ENCODE results near the gene YES1. TPM values are rescaled to one million over a fixed set of nuclear protein-coding genes. Genes with fewer than 3 reads are reported as not detected.

The YES1 gene
- total RNA-seq, 4 donors from 2014 or later, result 75.2 to 149 (median 108) TPM

DNA sequence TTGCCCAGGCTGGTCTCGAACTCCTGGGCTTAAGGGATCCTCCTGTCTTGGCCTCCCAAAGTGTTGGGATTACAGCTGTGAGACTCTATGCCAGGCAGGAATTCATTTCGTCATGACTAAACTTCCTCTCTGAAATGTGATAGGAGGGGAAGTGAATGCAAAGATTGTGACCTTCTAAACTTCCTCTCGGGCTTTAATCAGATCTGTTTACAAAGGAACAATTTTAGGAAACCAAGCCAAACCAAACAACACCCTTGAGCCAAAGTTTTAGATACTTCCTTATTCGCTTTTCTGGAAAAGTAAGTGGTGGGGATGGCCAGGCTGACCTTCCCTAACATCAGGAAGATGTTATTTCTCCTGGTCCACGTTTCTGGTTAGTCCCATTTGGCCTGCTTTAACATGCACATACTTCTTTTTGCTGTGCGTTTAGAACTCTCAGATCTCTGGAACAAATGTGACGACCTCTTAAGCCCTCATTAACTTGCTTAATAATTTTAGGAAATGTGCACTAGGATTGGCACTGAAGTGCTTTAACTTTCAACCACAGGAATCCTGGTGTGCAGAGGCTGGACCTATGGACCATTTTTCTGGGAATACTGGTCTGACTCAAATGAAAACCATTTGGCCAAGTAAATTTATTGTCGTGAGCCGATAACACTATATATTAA is 33.2 kb upstream of the YES1 start:
- TF ChIP-seq, protein P1, sequence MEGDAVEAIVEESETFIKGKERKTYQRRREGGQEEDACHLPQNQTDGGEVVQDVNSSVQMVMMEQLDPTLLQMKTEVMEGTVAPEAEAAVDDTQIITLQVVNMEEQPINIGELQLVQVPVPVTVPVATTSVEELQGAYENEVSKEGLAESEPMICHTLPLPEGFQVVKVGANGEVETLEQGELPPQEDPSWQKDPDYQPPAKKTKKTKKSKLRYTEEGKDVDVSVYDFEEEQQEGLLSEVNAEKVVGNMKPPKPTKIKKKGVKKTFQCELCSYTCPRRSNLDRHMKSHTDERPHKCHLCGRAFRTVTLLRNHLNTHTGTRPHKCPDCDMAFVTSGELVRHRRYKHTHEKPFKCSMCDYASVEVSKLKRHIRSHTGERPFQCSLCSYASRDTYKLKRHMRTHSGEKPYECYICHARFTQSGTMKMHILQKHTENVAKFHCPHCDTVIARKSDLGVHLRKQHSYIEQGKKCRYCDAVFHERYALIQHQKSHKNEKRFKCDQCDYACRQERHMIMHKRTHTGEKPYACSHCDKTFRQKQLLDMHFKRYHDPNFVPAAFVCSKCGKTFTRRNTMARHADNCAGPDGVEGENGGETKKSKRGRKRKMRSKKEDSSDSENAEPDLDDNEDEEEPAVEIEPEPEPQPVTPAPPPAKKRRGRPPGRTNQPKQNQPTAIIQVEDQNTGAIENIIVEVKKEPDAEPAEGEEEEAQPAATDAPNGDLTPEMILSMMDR (IDR thresholded peaks at IDR 0.05), result no peak
- DNase-seq (ENCODE audit: low spot score) (no peak), ATAC-seq (ENCODE audit: low FRiP score) (no peak)

DNA sequence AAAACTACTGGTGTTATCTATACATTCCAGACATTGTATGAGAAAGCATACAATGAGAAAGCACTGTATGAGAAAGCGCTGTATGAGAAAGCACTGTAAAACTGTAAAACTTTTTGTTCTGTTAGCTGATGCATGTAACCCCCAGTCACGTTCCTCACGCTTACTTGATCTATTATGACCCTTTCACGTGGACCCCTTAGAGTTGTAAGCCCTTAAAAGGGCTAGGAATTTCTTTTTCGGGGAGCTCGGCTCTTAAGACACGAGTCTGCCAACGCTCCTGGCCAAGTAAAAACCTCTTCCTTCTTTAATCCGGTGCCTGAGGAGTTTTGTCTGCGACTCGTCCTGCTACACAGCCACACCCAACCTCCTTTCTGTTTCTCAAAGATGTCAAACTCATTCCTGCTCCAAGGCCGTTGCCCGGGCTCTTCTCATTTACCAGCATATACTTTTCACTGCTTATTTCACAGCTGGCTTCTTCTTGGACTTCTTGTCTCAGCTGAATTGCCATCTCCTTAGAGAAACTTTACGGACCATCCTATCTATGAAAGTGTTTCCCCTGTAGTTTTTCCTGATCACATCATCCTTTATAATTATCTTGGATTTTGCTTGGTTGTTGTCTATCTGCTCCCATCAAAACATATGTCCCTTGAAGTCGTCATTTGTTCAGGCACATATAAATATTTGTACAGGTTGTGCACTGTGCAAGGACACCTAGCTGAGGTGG is 29.8 kb upstream of the YES1 start:
- ATAC-seq (ENCODE audit: low FRiP score), result no peak
- DNase-seq (ENCODE audit: low spot score), result no peak
- TF ChIP-seq, protein P1 (IDR thresholded peaks at IDR 0.05), result no peak

DNA sequence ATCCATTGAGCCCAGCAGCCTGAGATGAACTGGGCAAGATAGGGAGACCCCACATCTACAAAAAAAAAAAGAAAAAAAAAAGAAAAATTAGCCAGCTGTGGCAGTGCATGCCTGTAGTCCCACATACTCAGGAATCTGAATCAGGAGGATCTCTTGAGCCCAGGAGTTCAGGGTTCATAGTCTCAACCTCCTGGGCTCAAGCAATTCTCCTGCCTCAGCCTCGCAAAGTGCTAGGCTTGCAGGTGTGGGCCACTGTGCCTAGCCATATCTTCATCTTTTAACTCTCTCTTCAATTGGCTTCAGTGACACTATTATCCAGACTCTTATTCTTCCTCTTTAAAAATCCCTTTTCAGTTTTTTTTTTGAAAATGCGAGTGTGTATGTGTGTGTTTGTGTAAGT is 28.5 kb upstream of the YES1 start:
- ATAC-seq (ENCODE audit: low FRiP score) (no peak), DNase-seq (ENCODE audit: low spot score) (no peak)
- TF ChIP-seq, protein P1 (IDR thresholded peaks at IDR 0.05), result no peak

DNA sequence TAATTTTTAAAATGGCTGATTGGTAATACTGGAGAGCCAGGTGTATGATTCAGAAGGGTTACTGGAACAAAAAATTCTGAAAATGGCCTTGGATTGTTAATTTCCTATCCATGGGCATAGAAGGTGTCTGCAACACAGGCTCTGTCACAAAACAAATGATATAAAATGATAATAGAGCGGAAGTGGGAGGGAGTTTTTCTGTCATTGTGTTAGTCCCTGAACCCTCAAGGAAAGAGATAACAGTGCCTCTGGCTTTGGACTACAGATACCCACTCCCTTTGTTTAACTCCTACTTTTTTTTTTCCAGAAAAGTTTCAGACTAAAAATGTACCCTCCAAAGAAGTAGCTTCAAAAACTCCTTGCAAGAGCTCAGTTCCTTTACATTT is 28.0 kb upstream of the YES1 start:
- no peak for DNase-seq (ENCODE audit: low spot score)
- ATAC-seq (ENCODE audit: low FRiP score), result no peak
- TF ChIP-seq, protein P1 (IDR thresholded peaks at IDR 0.05), result no peak

DNA sequence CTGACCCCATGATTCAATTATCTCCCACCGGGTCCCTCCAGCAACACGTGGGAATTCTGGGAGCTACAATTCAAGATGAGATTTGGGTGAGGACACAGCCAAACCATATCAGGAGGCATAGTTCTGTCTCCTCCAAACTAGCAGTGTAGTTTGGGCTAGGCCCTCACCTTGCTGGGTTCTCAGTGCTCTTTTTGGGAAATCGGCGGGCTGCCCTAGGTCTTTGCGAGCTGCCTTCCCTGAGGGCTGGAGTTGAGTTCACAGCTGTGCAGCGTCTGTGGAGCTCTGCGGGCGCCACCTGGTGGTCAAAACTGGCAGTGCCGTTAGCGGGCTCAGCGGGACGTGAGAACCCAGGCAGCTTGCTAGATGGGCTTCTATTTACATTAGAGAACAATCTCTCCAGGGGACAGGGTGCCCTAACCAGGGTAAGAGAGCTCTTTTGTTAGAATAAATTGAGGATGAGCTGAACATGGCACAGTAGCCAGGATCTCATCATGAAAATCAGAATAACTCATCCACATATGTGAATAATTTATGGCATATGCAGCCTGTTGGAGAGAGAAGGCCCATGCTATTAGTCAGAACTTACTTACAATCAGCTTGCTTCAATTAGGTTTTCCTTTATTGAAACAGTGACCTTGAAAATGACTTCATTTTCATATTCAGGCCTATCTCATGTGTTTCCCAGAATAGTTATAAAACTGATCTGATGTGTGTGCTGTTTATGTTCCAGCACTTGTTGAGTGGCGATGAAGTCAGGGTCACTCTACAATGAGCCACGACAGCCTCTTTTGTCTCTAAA is 27.4 kb upstream of the YES1 start:
- ATAC-seq (ENCODE audit: low FRiP score) (peak; percentile 82), DNase-seq (ENCODE audit: low spot score) (peak; percentile 96)
- TF ChIP-seq, protein P1 (IDR thresholded peaks at IDR 0.05), result peak in 2 of 3 donors; percentile 56 to 90

DNA sequence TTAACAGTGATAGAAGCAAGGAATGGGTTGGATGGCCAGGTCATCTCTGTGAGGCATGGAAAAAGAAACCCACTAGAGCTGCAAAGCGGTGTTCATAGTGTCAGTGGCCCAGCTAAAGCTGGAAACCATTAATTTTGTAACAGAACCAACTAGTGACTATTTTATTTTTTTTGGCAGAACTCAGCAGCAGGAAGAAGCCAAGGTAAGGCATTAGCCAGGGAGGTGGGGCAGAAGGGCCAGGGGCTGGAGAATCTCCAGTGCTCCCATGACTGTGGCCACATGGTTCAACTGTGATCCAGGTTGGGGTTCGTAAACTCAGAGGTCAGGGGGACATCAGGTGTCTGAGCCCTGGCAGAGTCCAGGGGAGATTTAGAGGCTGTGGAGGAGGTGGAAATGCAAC is 25.9 kb upstream of the YES1 start:
- no peak for DNase-seq (ENCODE audit: low spot score)
- no peak for ATAC-seq (ENCODE audit: low FRiP score)

More for the DNA sequence above, 25.9 kb upstream of the YES1 start:
- TF ChIP-seq, protein P1 (IDR thresholded peaks at IDR 0.05), result no peak

Data from omental fat pad (tissue), 4 donors.